HCT116 (cell line): Measurements from ENCODE around the gene GUCA1C.

Experiments used
- CEBPB ChIP-seq: IDR thresholded peaks from 2 replicates; pipeline ENCODE4 v1.6.1; 2012; ENCODE audit warnings: low read depth
- CTCF ChIP-seq, 3 experiments: fragments of 200-600 bp in 1 of 3; sonication (generic) in 1 of 3; IDR thresholded peaks in 2 of 3; conservative IDR thresholded peaks in 1 of 3; 2 replicates each; pipeline ENCODE4 v1.5.1; 2012 to 2017; ENCODE audit warnings: low read depth in 2 of 3, low read length in 2 of 3, antibody characterized with exemption in 1 of 3, borderline replicate concordance in 1 of 3, control low read depth in 1 of 3, mild to moderate bottlenecking in 1 of 3, mixed read lengths in 1 of 3, mixed run types in 1 of 3, moderate library complexity in 1 of 3; ENCODE audit not compliant: insufficient read depth in 1 of 3
- ELF1 ChIP-seq: IDR thresholded peaks from 2 replicates; pipeline ENCODE4 v1.6.1; 2012; ENCODE audit warnings: low read depth, borderline replicate concordance
- EZH2 ChIP-seq: fragments of 200-600 bp; sonication (generic); IDR thresholded peaks from 2 replicates; pipeline ENCODE4 v1.6.1; 2017; ENCODE audit warnings: antibody characterized with exemption, mixed run types

GRCh38 chr3:108972482-108972881 is 18.8 kb upstream of the GUCA1C start:
- TF ChIP-seq ELF1: no peak
- no peak for TF ChIP-seq CTCF (IDR thresholded peaks at IDR 0.05 in 2 of 3, conservative IDR thresholded peaks at IDR 0.05 in 1 of 3; ENCODE audit: borderline replicate concordance in 1 of 3, insufficient read depth in 1 of 3, low read depth in 2 of 3, low read length in 2 of 3)
- no peak for TF ChIP-seq CEBPB
- TF ChIP-seq EZH2: no peak
